HK-2 (cell line): Measurements from ENCODE around the gene ADISSP.

Source experiments
- DNase-seq: peaks from one replicate; pipeline ENCODE4 v3.0.0-alpha.2; 2018; ENCODE audit not compliant: unreplicated experiment

The ADISSP gene

DNA sequence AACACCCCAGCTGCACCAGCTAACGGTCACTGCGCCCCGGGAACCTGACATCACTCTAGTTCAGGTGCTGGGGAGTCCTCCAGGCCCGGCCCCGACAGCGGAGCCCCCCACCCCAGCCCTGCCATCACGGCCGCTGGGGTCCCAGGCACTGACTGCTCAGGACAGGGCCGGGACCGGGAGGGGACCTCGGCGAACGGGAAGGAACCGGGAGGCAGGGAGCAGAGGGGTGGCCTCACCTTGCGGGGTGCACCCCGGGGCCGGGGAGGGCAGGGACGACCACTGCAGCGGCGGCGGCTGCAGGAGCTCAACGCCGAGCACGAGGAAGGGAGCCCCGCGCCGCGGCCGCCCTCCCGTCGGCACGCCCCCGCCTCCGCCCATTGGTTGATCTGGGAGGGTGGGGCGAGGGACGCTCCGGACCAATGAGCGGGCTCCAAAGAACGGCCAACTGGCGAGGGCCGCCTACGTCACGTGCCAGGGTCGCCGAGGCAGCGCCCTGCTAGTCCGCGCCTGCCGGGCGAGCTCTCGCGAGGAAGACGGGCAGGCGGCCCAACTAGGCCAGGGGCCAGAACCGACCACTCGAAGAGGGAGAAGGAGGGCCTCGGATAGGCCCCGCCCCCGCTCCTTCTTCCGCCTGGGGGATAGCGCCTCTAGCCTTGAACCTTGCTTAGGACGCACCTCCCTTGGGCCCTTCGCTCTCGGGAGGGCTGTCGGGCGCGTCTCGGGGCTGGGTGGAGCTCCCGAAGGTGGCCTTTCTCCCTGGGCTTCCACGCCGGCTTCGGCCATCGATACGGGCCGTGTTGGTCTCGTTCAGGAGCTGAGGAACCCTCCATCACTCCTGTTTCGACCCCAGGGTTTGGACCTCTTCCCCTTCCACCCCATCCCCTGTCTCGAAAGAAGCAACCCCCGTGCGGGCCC, at the start of gene ADISSP:
Gene ADISSP, minus strand, starts transcription at position 327 of the 915 bp plus-strand sequence. CDS start 7,653 bp downstream, outside the sequence.
- DNase-seq = peak; percentile 100

- DNase-seq = no peak
These were observed 48.3 kb upstream of the ADISSP start for GRCh38 chr20:3815703-3816315.

DNA sequence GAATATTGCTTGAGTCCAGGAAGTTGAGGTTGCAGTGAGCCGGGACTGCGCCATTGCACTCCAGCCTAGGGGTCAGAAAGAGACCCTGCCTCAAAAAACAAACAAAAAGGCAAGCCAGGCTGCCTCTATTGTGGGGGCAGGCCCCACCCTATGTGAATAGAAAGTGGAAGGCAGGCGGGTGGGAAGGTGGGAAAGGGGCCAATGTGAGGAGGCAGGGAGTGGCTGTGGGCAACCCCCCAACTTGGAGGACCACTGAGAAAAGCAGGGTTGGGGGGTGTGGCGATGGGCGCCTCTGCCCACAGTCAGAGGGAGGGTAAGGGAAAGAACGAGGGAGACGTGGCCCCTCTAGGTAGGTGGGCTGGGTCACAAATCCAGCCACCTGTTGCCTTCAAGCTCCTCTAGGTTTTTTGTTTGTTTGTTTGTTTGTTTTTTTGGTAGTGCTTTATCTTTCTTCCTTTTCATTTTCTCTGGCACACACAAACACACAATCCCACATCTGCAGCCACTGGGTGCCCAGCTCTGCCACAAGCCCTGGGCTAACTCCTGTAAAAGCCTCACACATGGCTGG, 47.5 kb upstream of the ADISSP start:
- DNase-seq = no peak

- no peak for DNase-seq
These were observed 46.5 kb upstream of the ADISSP start for GRCh38 chr20:3813848-3814581.

GRCh38 chr20:3812975-3813847, 45.7 kb upstream of the ADISSP start:
- no peak for DNase-seq

- DNase-seq = no peak
These were observed 44.7 kb upstream of the ADISSP start for GRCh38 chr20:3812259-3812681.

GRCh38 chr20:3811467-3812258, 44.1 kb upstream of the ADISSP start:
- DNase-seq = peak; percentile 99

GRCh38 chr20:3808544-3808943, 41.0 kb upstream of the ADISSP start:
- DNase-seq = no peak

GRCh38 chr20:3804781-3805180, 37.2 kb upstream of the ADISSP start:
- DNase-seq = no peak

DNA sequence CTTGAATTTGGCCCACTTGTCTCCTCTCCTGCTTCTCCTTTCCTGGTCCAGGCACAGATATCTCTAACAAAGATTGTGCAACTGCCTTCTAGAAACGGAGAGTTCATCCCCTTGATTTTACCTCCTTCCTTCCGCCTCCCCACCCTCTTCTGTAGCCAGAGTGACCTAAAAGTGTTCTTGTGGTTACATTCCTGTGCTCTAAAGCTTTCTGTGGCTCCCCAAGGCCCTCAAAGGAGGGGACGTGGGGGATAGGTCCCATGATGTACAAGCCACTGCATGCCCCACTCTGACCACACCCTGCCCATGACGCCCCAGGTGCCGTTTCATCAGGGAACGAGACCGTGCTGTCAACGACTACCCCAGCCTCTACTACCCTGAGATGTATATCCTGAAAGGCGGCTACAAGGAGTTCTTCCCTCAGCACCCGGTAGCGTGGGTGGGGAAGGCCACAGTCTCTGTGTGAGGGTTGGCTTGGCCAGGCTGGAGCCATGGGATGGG, 36.8 kb upstream of the ADISSP start:
- DNase-seq = no peak

GRCh38 chr20:3803854-3804253, 36.3 kb upstream of the ADISSP start:
- no peak for DNase-seq

- no peak for DNase-seq
These were observed 35.7 kb upstream of the ADISSP start for GRCh38 chr20:3803289-3803688.

- no peak for DNase-seq
These were observed 35.1 kb upstream of the ADISSP start for GRCh38 chr20:3802524-3803239.

DNA sequence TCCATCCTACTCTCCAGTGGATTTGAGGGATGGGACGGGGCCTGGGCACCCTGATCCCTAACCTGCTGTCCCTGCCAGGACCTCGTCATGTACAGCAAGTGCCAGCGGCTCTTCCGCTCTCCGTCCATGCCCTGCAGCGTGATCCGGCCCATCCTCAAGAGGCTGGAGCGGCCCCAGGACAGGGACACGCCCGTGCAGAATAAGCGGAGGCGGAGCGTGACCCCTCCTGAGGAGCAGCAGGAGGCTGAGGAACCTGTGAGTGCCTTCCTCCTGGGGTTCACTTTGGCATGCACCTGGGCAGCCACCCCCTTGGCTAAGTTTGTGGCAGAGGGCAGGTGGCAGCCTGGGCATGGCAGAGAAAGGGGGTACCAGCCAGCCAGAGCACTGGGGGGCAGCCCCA, 34.3 kb upstream of the ADISSP start:
- DNase-seq = no peak

- no peak for DNase-seq
These were observed 33.7 kb upstream of the ADISSP start for GRCh38 chr20:3801299-3801698.

GRCh38 chr20:3800878-3801260, 33.3 kb upstream of the ADISSP start:
- no peak for DNase-seq

GRCh38 chr20:3800256-3800877, 32.8 kb upstream of the ADISSP start:
- DNase-seq = no peak

DNA sequence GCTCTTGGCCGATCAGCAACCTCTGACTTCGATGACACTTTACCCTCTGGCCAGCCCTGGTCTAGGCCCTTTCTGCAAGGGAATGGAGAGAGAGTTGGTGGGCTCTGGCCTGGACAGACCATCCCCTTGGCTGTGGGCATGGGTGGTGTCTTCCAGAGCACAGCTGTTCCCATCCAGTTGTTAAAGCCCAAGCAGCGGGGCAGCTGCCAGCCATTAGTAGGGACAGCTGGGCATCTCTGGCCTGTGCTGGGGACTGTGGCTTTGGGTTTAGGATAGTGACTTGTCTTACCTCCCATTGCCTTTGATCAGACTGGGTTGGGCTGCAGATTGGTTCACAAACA, 31.3 kb upstream of the ADISSP start:
- DNase-seq = no peak

DNA sequence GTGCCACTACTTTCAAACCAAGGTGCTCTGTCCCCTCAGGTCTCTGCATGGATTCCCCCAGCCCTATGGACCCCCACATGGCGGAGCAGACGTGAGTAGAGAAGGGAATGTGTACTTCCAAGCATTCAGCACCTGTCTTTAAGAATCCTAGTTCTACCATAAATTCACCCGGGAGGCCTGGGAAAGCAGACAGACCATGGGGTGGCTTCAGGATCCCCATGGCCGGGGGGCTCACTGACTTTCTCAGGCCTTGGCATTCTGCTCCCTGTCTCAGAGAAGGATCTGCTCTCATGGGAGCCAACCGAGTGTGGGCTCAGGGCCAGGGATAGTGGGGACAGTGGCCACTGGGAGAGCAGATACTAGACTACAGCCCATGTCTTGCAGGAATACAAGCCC, 30.8 kb upstream of the ADISSP start:
- no peak for DNase-seq
